ENCODE measurements around the gene TSSK3. TPM values are rescaled to one million over a fixed set of nuclear protein-coding genes. Genes with fewer than 3 reads are reported as not detected.

The TSSK3 gene
- total RNA-seq, 1 experiment from 2014 or later = 2.9 TPM

DNA sequence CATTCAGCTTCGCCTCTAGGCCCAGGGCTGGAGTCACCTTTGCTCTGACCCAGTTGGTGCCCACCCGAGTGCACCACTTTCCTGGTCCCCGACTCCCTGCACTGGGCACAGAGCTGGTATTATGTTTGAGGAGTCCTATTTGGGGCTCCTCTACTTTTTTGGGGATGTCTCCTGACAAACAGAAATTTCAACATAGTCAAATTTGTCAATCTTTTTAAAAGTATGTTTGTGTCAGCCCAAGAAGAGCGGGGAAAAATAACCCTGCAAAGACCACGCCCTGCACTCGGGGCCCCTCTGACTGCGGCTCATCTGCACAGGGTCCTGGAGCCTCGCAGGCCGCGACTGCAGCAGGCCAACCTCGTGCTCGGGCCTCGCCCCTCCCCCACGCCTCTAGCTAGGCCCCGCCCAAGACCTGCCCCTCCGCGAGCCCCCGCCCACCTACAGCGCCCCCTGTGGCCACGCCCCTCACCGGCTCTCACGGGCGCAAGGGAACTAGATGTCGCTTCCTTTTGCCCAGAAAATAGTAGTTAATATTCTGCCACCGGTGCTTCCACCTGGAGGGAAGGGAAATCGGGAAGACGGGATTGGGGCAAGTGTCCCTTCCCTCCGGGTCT is 11.4 kb upstream of the TSSK3 start (continued):
- peak; percentile 75 for TF ChIP-seq FOXP1 (CRISPR knock-in tag; IDR thresholded peaks at IDR 0.05; ENCODE audit: borderline replicate concordance)
- TF ChIP-seq, protein P1, sequence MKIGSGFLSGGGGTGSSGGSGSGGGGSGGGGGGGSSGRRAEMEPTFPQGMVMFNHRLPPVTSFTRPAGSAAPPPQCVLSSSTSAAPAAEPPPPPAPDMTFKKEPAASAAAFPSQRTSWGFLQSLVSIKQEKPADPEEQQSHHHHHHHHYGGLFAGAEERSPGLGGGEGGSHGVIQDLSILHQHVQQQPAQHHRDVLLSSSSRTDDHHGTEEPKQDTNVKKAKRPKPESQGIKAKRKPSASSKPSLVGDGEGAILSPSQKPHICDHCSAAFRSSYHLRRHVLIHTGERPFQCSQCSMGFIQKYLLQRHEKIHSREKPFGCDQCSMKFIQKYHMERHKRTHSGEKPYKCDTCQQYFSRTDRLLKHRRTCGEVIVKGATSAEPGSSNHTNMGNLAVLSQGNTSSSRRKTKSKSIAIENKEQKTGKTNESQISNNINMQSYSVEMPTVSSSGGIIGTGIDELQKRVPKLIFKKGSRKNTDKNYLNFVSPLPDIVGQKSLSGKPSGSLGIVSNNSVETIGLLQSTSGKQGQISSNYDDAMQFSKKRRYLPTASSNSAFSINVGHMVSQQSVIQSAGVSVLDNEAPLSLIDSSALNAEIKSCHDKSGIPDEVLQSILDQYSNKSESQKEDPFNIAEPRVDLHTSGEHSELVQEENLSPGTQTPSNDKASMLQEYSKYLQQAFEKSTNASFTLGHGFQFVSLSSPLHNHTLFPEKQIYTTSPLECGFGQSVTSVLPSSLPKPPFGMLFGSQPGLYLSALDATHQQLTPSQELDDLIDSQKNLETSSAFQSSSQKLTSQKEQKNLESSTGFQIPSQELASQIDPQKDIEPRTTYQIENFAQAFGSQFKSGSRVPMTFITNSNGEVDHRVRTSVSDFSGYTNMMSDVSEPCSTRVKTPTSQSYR (CRISPR knock-in tag; IDR thresholded peaks at IDR 0.05) = peak; percentile 98
- TF ChIP-seq, protein P2, sequence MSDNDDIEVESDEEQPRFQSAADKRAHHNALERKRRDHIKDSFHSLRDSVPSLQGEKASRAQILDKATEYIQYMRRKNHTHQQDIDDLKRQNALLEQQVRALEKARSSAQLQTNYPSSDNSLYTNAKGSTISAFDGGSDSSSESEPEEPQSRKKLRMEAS (CRISPR knock-in tag; IDR thresholded peaks at IDR 0.05) = peak; percentile 99
- TF ChIP-seq, protein P3, sequence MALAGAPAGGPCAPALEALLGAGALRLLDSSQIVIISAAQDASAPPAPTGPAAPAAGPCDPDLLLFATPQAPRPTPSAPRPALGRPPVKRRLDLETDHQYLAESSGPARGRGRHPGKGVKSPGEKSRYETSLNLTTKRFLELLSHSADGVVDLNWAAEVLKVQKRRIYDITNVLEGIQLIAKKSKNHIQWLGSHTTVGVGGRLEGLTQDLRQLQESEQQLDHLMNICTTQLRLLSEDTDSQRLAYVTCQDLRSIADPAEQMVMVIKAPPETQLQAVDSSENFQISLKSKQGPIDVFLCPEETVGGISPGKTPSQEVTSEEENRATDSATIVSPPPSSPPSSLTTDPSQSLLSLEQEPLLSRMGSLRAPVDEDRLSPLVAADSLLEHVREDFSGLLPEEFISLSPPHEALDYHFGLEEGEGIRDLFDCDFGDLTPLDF (CRISPR knock-in tag; IDR thresholded peaks at IDR 0.05) = peak; percentile 94
- TF ChIP-seq MYBL2 (CRISPR knock-in tag; IDR thresholded peaks at IDR 0.05) = peak; percentile 67
- TF ChIP-seq, protein P4, sequence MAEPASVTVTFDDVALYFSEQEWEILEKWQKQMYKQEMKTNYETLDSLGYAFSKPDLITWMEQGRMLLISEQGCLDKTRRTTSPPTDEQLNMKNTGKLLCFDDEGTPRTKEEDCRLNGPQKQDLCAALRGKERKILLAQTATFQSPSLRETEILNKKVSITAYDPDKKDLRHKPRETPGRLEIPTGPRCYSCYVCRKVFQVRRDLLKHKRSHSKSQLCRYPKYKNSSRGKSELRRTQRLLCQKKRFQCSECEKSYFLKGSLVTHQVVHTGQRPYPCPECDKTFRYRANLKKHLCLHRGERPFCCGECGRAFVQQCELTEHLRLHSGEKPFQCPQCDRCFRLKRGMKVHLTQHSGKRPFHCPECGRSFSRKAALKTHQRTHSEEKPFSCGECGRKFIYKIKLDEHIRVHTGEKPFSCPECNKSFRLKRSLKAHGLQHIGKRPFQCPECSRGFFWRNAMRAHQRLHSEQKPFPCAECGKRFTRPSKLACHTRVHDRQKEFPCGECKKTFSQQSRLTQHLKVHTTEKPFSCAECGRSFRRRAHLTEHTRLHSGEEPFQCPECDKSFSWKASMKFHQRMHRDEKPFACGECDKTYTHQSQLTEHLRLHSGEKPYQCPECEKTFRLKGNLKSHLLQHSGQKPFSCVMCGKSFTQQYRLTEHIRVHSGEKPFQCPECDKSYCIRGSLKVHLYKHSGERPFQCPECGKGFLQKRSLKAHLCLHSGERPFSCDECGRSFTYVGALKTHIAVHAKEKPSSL (CRISPR knock-in tag; conservative IDR thresholded peaks at IDR 0.05) = no peak
- TF ChIP-seq SOX15 (CRISPR knock-in tag; IDR thresholded peaks at IDR 0.05) = no peak
- TF ChIP-seq, protein P5, sequence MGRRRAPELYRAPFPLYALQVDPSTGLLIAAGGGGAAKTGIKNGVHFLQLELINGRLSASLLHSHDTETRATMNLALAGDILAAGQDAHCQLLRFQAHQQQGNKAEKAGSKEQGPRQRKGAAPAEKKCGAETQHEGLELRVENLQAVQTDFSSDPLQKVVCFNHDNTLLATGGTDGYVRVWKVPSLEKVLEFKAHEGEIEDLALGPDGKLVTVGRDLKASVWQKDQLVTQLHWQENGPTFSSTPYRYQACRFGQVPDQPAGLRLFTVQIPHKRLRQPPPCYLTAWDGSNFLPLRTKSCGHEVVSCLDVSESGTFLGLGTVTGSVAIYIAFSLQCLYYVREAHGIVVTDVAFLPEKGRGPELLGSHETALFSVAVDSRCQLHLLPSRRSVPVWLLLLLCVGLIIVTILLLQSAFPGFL (CRISPR knock-in tag; IDR thresholded peaks at IDR 0.05; ENCODE audit: borderline replicate concordance) = no peak
- no peak for TF ChIP-seq CBFB (CRISPR knock-in tag; IDR thresholded peaks at IDR 0.05; ENCODE audit: low read depth)
- TF ChIP-seq, protein P6, sequence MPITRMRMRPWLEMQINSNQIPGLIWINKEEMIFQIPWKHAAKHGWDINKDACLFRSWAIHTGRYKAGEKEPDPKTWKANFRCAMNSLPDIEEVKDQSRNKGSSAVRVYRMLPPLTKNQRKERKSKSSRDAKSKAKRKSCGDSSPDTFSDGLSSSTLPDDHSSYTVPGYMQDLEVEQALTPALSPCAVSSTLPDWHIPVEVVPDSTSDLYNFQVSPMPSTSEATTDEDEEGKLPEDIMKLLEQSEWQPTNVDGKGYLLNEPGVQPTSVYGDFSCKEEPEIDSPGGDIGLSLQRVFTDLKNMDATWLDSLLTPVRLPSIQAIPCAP (CRISPR knock-in tag; IDR thresholded peaks at IDR 0.05) = peak; percentile 81; the same call in 1 of the 2 replicates
- TF ChIP-seq SMAD4 (CRISPR knock-in tag; IDR thresholded peaks at IDR 0.05) = no peak
- TF ChIP-seq, protein P7, sequence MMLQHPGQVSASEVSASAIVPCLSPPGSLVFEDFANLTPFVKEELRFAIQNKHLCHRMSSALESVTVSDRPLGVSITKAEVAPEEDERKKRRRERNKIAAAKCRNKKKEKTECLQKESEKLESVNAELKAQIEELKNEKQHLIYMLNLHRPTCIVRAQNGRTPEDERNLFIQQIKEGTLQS (CRISPR knock-in tag; conservative IDR thresholded peaks at IDR 0.05) = peak; percentile 61; the same call in 1 of the 2 replicates
- TF ChIP-seq, protein P8, sequence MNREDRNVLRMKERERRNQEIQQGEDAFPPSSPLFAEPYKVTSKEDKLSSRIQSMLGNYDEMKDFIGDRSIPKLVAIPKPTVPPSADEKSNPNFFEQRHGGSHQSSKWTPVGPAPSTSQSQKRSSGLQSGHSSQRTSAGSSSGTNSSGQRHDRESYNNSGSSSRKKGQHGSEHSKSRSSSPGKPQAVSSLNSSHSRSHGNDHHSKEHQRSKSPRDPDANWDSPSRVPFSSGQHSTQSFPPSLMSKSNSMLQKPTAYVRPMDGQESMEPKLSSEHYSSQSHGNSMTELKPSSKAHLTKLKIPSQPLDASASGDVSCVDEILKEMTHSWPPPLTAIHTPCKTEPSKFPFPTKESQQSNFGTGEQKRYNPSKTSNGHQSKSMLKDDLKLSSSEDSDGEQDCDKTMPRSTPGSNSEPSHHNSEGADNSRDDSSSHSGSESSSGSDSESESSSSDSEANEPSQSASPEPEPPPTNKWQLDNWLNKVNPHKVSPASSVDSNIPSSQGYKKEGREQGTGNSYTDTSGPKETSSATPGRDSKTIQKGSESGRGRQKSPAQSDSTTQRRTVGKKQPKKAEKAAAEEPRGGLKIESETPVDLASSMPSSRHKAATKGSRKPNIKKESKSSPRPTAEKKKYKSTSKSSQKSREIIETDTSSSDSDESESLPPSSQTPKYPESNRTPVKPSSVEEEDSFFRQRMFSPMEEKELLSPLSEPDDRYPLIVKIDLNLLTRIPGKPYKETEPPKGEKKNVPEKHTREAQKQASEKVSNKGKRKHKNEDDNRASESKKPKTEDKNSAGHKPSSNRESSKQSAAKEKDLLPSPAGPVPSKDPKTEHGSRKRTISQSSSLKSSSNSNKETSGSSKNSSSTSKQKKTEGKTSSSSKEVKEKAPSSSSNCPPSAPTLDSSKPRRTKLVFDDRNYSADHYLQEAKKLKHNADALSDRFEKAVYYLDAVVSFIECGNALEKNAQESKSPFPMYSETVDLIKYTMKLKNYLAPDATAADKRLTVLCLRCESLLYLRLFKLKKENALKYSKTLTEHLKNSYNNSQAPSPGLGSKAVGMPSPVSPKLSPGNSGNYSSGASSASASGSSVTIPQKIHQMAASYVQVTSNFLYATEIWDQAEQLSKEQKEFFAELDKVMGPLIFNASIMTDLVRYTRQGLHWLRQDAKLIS (CRISPR knock-in tag; IDR thresholded peaks at IDR 0.05; ENCODE audit: borderline replicate concordance) = no peak
- TF ChIP-seq, protein P9, sequence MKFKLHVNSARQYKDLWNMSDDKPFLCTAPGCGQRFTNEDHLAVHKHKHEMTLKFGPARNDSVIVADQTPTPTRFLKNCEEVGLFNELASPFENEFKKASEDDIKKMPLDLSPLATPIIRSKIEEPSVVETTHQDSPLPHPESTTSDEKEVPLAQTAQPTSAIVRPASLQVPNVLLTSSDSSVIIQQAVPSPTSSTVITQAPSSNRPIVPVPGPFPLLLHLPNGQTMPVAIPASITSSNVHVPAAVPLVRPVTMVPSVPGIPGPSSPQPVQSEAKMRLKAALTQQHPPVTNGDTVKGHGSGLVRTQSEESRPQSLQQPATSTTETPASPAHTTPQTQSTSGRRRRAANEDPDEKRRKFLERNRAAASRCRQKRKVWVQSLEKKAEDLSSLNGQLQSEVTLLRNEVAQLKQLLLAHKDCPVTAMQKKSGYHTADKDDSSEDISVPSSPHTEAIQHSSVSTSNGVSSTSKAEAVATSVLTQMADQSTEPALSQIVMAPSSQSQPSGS (CRISPR knock-in tag; IDR thresholded peaks at IDR 0.05; ENCODE audit: borderline replicate concordance, low read depth) = no peak
- TF ChIP-seq NFYB (CRISPR knock-in tag; conservative IDR thresholded peaks at IDR 0.05; ENCODE audit: low read depth) = 0 out of 2 replicates have a peak, but pooled peaks have one; percentile 19
- TF ChIP-seq FOXK1 (CRISPR knock-in tag; IDR thresholded peaks at IDR 0.05) = peak; percentile 82
- TF ChIP-seq, protein P10, sequence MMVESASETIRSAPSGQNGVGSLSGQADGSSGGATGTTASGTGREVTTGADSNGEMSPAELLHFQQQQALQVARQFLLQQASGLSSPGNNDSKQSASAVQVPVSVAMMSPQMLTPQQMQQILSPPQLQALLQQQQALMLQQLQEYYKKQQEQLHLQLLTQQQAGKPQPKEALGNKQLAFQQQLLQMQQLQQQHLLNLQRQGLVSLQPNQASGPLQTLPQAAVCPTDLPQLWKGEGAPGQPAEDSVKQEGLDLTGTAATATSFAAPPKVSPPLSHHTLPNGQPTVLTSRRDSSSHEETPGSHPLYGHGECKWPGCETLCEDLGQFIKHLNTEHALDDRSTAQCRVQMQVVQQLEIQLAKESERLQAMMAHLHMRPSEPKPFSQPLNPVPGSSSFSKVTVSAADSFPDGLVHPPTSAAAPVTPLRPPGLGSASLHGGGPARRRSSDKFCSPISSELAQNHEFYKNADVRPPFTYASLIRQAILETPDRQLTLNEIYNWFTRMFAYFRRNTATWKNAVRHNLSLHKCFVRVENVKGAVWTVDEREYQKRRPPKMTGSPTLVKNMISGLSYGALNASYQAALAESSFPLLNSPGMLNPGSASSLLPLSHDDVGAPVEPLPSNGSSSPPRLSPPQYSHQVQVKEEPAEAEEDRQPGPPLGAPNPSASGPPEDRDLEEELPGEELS (CRISPR knock-in tag; IDR thresholded peaks at IDR 0.05) = peak; percentile 81; the same call in 1 of the 2 replicates
- no peak for TF ChIP-seq ZNF396 (CRISPR knock-in tag; IDR thresholded peaks at IDR 0.05; ENCODE audit: borderline replicate concordance)
- TF ChIP-seq NR3C1 (CRISPR knock-in tag; conservative IDR thresholded peaks at IDR 0.05; ENCODE audit: low read depth) = no peak
- TF ChIP-seq RELA (CRISPR knock-in tag; IDR thresholded peaks at IDR 0.05; ENCODE audit: borderline replicate concordance) = peak; percentile 80; the same call in 1 of the 2 replicates
- no peak for TF ChIP-seq FOXJ3 (CRISPR knock-in tag; IDR thresholded peaks at IDR 0.05; ENCODE audit: borderline replicate concordance)
